GM12865 (cell line): ENCODE data around the gene LTA.

Experiments used
- DNase-seq: peaks from one replicate; pipeline ENCODE4 v3.0.0; 2010; ENCODE audit warnings: low read depth
- H3K4me3 ChIP-seq: 2 replicates; pipeline ENCODE4 v1.5.1; 2011; ENCODE audit warnings: mild to moderate bottlenecking, low read depth, low read length, control low read depth
- TF ChIP-seq, protein P1 (sequence below): IDR thresholded peaks from 2 replicates; pipeline ENCODE4 v1.5.1; 2011; ENCODE audit warnings: low read length, control low read depth, low read depth, inconsistent platforms; ENCODE audit not compliant: insufficient read depth; ENCODE audit errors: missing control alignments

The LTA gene

DNA sequence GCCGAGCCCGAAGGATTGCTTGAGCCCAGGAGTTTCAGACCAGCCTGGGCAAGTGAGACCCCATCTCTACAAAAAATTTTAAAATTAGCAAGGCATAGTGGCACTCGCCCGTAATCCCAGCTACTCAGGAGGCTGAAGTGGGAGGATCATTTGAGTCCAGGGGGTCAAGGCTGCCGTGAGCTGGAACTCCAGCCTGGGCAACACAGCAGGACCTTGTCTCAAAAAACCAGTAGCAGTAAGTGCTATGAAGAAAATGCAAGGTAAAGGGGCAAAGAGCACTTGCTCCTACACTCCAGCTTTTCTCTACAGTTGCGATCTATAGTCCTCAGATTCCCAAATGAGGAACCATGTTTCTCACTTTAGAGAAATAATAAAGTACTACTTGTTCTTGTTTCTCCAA lies 28.4 kb upstream of the LTA start:
- TF ChIP-seq, protein P1, sequence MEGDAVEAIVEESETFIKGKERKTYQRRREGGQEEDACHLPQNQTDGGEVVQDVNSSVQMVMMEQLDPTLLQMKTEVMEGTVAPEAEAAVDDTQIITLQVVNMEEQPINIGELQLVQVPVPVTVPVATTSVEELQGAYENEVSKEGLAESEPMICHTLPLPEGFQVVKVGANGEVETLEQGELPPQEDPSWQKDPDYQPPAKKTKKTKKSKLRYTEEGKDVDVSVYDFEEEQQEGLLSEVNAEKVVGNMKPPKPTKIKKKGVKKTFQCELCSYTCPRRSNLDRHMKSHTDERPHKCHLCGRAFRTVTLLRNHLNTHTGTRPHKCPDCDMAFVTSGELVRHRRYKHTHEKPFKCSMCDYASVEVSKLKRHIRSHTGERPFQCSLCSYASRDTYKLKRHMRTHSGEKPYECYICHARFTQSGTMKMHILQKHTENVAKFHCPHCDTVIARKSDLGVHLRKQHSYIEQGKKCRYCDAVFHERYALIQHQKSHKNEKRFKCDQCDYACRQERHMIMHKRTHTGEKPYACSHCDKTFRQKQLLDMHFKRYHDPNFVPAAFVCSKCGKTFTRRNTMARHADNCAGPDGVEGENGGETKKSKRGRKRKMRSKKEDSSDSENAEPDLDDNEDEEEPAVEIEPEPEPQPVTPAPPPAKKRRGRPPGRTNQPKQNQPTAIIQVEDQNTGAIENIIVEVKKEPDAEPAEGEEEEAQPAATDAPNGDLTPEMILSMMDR: no peak
- DNase-seq: no peak
- no peak overlapping the region for H3K4me3 ChIP-seq

- no peak overlapping the region for H3K4me3 ChIP-seq
- DNase-seq: no peak
- TF ChIP-seq, protein P1: no peak
These were observed 27.4 kb upstream of the LTA start for GRCh38 chr6:31544676-31545075.

- H3K4me3 ChIP-seq: no peak overlapping the region
- DNase-seq: no peak
- TF ChIP-seq, protein P1: no peak
These were observed 26.8 kb upstream of the LTA start for GRCh38 chr6:31545291-31545690.

DNA sequence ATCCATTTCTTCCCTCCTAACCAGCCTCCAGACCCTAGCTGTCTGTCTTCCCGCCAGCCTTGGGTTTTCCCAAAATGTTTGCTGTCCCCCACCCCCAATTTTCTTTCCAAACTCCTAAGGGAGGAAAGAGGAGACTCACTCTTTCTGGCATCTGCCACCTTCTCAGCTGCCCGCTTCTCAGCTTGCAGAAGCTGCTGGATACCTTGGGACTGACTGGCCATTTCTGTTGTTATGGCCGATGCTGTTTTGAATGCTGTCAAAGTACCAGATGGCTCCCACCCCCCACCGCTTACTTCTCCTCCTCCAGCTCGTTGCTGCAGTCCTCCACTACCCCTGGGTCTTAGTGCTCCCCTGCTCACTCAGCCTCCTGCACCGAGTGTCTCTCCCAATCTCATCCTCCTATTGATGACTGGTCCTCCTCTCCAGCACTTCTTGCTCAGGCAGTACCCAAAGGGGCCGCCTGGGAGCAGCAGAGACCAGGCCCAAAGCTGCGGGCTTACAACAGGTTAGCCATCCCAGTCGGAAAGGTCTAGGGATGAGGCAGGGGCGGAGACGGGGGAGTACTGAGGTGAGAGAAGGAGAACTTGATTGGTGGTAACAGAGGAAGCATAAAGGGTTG lies 25.6 kb upstream of the LTA start, which contains the start of gene ATP6V1G2:
Gene ATP6V1G2, minus strand, starts transcription at position 270 of the 619 bp plus-strand sequence. Its CDS starts 49 bp downstream, at position 221.
- TF ChIP-seq, protein P1: peak; percentile 98

DNA sequence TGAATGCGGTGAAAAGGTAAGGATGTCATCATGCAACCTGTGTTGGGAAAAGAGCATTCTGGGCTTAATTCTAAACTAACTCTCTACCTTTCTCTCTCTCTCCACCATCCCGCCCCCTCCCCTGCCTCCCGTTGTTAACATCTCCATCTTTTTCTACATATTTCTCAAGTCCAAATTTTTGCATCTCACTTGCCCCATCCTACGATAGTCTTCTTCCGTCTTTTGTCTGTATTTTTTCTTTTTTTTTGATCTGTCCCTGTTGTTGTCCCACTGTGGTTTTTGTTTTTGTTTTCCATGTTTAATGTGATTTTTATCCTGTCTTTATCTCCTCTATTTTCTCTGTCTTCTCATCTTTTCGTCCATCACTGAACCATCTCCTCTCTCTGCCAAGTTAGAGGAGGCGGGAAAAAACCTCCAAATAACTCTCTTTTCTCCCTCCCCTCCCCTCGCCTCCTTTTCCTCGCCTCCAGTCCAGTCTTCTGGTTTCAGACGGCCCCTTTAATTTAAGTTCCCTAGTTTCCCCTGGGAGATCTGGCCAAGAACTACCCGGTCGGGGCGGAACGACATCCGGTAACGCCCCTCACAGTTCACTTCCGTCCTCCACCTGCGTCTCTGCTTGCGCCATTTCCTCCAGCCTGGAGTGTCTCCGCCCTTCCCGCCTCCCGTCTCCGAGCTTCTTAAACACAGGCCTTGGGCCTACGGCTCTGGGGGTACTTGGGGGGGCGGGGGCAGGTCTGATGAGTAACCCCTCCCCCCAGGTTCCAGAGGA lies 24.9 kb upstream of the LTA start, which contains the start of gene NFKBIL1:
Gene NFKBIL1, plus strand, starts transcription at position 651 of the 769 bp plus-strand sequence. Its CDS starts 87 bp downstream, at position 738.
- H3K4me3 ChIP-seq: peak within 1 kb of the TSS; percentile 54
- TF ChIP-seq, protein P1: no peak
- peak; percentile 98 for DNase-seq

More for the DNA sequence above, 25.6 kb upstream of the LTA start, which contains the start of gene ATP6V1G2:
- peak; percentile 93 for DNase-seq
- H3K4me3 ChIP-seq: peak within 1 kb of the TSS; percentile 54

DNA sequence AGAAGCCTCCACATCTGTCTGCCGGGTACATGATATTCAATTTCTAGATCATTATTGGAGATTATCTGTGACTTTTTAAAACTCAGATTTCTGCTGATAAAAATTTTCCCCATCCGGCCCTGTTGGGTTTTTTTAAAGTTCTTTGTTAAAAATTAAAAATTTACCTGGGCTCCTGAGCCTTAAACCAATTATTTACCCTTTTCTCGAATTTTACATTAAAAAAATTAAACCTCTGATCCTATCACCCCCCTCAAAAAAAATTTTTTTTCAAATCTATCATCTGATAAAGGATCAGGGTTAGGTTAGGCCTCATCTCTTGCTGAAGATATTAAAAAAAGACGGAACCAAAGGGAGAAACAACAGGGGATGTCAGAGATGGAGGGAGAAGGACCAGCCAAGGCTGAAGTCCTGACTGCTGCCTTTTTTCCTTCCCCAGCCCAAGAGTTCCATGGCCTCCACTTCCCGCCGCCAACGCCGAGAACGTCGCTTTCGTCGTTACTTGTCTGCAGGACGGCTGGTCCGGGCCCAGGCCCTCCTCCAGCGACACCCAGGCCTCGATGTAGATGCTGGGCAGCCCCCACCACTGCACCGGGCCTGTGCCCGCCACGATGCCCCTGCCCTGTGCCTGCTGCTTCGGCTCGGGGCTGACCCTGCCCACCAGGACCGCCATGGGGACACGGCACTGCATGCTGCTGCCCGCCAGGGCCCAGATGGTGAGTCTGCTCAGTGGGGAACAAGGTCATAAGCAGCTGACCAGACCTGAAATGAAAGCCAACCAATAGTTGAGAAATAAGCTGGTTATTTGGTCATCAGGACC lies 24.2 kb upstream of the LTA start:
- DNase-seq: no peak
- TF ChIP-seq, protein P1: no peak
- peak overlapping the region; percentile 54 for H3K4me3 ChIP-seq
